ENCODE data around the gene ZNF583.

Gene ZNF583

GRCh38 chr19:56403764-56404704 lies at the start of gene ZNF583:
TSS of gene ZNF583 (plus strand) at chr19:56404332. CDS start at chr19:56407115, 2,783 bp downstream.
- peak; percentile 51 for DNase-seq

GRCh38 chr19:56355517-56355916 lies 48.6 kb upstream of the ZNF583 start:
- DNase-seq = no peak

- DNase-seq = no peak
Measured at GRCh38 chr19:56356944-56357343, 47.2 kb upstream of the ZNF583 start.

- DNase-seq = no peak
Measured at GRCh38 chr19:56360841-56361240, 43.3 kb upstream of the ZNF583 start.

- DNase-seq = peak; percentile 31
Measured at GRCh38 chr19:56367829-56368711, 36.1 kb upstream of the ZNF583 start.

DNA sequence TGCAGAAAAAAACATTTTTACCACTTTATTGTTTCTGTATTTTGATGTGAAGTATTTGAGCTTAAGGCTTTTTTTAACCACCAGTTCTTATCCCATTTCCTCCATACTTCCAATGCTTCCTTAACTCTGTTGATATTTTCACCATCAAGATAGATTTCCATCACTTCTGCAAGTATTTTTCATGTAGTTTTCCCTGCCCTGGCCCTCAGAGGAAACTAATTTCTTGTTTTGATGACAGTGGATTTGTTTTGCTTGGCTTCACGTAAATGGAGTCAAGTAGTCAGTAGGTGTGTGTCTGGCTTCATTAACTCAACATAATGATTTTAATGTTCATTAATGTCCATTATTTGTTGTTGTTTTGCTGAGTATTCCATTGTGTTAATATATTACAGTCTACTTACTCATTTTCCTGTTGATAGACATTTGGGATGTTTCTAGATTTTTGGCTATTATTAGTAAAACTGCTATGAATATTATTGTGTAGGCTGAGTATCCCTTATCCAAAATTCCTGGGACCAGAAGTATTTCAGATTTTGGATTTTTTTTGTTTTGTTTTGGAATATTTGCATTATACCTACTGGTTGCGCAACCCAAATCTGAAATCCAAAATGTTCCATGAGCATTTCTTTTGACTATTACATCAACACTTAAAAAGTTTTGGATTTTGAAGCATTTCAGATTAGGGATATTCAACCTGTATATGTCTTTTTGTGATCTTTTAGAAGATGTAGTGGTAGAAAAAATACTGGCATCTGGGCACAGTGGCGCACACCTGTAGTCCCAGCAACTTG lies 34.1 kb upstream of the ZNF583 start:
- DNase-seq = no peak

- DNase-seq = no peak
Measured at GRCh38 chr19:56372281-56372680, 31.9 kb upstream of the ZNF583 start.

DNA sequence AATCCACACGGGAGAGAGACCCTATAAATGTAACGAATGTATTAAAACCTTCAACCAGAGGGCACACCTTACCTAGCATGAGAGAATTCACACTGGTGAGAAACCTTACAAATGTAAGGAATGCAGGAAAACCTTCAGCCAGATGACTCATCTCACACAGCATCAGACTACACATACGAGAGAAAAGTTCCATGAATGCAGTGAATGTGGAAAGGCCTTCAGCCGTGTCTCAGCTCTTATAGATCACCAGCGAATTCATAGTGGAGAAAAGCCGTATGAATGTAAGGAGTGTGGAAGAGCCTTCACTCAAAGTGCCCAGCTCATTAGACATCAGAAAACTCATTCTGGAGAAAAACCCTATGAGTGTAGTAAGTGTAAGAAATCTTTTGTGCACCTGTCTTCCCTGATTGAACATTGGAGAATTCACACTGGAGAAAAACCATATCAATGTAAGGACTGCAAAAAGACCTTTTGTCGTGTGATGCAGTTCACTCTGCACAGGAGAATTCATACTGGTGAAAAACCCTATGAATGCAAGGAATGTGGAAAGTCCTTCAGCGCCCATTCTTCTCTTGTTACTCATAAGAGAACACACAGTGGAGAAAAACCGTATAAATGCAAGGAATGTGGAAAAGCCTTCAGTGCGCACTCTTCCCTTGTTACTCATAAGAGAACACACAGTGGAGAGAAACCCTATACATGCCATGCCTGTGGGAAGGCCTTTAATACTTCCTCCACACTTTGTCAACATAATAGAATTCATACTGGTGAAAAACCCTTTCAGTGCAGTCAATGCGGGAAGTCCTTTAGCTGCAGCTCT lies 26.8 kb upstream of the ZNF583 start:
- DNase-seq = no peak

DNA sequence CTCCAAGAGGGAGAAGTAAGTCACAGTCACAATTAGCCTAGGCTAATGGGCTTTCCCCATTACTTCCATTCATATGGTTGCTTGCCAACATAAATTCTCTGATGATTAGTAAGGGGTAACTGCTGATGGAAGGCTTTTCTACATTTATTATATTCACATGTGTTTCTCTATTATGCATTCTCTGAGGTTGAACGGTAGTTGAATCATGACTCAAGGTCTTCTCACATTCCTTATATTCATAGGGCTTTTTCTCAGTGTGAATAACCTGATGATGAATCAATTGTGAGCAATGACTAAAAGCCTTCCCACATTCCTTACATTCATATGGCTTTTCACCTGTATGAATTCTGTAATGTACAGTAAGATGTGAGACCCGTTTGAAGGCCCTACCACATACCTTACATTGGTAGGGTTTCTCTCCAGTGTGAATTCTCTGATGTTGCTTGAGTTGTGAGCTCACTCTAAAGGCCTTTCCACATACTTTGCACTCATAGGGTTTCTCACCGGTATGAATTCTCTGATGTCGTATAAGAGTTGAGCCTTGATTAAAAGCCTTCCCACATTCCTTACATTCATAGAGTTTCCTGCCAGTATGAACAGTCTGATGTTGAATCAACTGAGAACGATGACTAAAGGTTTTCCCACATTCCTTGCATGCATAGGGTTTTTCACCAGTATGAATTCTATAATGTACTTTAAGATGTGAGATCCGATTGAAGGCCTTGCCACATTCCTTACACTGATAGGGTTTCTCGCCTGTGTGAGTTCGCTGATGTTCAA lies 20.1 kb upstream of the ZNF583 start:
- DNase-seq = no peak

GRCh38 chr19:56393119-56394012 lies 10.8 kb upstream of the ZNF583 start, which contains the start of gene ZNF582:
TSS of gene ZNF582 (minus strand) at chr19:56393534. CDS start at chr19:56391752, 1,782 bp downstream.
- peak; percentile 63 for DNase-seq

GRCh38 chr19:56398809-56399208 lies 5.3 kb upstream of the ZNF583 start:
- DNase-seq = no peak

DNA sequence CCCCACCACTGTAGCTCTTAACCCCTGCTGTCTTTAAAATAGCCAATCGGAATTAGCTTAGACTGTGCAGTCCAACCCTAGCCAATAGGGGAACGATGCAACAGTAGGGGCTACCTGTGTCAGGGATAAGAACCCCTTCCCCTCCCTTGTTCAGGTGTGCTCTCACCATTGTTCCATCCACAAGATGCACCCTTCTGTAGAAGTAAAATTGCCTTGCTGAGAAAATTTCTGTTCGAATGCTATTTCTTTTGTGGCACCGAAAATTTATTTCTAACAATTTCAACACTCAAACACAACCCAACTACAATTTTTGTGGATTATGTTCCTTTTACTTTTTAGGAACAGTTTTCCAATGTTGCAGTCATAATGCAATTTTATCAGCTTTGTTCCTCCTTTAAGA lies 3.6 kb upstream of the ZNF583 start:
- no peak for DNase-seq

- DNase-seq = no peak
Measured at GRCh38 chr19:56403261-56403660, 871 bp upstream of the ZNF583 start.

DNA sequence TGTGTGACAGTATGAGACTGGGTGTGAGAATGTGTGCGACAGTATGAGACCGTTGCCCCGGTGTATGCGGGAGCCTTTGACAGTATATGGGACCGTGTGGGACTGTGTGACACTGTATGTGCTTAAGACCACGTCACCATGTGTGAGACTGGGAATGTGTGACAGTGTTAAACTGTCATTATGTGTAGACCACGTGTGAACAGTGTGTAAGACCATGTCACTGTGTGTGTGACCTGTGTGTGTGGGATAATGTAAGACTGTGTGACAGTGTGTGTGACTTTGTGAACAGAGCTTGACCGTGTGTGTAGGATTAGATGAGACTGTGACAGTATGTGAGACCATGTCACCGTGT lies 549 bp downstream of the ZNF583 start:
- DNase-seq = no peak

DNA sequence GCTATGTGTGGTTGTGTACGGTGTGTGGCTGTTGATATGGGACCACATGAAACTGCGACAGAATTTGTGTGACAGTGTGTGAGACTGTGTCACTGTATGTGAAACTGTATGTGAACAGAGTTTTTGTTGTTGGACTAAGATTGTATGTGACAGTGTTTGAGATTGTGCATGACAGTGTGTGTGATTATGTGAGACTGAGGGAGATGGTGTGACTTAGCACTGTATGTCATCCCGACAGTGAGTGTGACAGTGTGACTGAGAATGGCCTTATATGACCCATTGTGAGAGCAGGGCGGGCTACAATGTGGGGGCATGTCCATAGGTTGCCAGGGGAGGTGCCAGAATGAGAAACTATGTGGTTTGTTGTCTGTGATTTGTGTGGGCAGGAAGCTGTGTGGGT lies 930 bp downstream of the ZNF583 start:
- no peak for DNase-seq

- DNase-seq = no peak
Measured at GRCh38 chr19:56423276-56423984, 19.3 kb downstream of the ZNF583 start.

DNA sequence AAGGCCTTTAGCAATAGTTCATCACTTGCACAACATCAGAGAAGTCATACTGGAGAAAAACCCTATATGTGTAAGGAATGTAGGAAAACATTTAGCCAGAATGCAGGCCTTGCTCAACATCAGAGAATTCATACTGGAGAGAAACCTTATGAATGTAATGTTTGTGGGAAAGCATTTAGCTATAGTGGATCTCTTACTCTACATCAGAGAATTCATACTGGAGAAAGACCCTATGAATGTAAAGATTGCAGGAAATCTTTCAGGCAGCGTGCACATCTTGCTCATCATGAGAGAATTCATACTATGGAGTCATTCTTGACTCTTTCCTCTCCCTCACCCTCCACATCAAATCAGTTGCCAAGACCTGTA lies 19.8 kb downstream of the ZNF583 start:
- DNase-seq = no peak

DNA sequence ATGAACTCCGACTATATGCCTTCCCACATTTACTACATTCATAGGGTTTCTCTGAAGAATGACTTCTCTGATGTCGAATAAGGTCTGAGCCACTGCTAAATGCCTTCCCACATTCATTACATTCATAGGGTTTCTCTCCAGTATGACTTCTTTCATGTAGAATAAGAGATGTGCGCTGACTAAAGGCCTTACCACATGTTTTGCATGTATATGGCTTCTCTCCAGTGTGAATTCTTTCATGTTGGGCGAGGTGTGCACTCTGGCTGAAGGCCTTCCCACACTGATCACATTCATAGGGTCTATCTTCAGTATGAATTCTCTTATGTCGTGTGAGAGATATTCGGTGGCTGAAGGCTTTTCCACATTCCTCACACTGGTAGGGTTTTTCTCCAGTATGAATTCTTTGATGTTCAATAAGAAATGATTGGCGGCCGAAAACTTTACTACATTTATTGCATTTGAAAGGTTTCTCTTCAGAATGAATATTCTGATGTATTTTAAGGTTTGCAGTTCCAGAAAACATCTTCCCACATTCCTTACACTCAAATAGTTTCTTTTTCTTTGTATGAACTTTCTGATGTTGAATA lies 37.2 kb downstream of the ZNF583 start:
- no peak for DNase-seq

- DNase-seq = no peak
Measured at GRCh38 chr19:56474308-56474707, 70.2 kb downstream of the ZNF583 start.

Measured in NCI-H1694 treated with DMSO at 0.1 percent for 48 hours (cell line).